ENCODE data around the gene VPS37D.
A peak's percentile ranks its signal among the peaks of the same experiment; 100 is the strongest.
"Not testable (repeated sequence)": the region's sequence is repeated elsewhere in the genome, so short reads cannot be mapped to it uniquely, and the experiment has no call there.

VPS37D gene

GRCh38 chr7:73667344-73668102 lies at the start of gene VPS37D:
VPS37D (plus strand) TSS chr7:73667831; CDS start chr7:73667959, 128 bp downstream.
- peak; percentile 97 for DNase-seq

- DNase-seq = no peak
These were observed 49.1 kb upstream of the VPS37D start for GRCh38 chr7:73618538-73618937.

GRCh38 chr7:73619394-73619793 lies 48.2 kb upstream of the VPS37D start:
- not testable (repeated sequence) for DNase-seq

- no peak for DNase-seq
These were observed 46.2 kb upstream of the VPS37D start for GRCh38 chr7:73621168-73622063.

- DNase-seq = no peak
These were observed 45.1 kb upstream of the VPS37D start for GRCh38 chr7:73622527-73622908.

GRCh38 chr7:73622909-73623797 lies 44.5 kb upstream of the VPS37D start:
- peak; percentile 36 for DNase-seq

GRCh38 chr7:73623798-73624668 lies 43.6 kb upstream of the VPS37D start, which contains the start of gene MLXIPL:
MLXIPL (minus strand) TSS chr7:73624522; CDS start chr7:73624492, 30 bp downstream.
- peak; percentile 91 for DNase-seq

GRCh38 chr7:73624669-73625001 lies 43.0 kb upstream of the VPS37D start:
- DNase-seq = no peak

GRCh38 chr7:73625276-73625675 lies 42.4 kb upstream of the VPS37D start:
- no peak for DNase-seq

- DNase-seq = no peak
These were observed 40.8 kb upstream of the VPS37D start for GRCh38 chr7:73626814-73627213.

GRCh38 chr7:73628504-73628903 lies 39.1 kb upstream of the VPS37D start:
- DNase-seq = no peak

GRCh38 chr7:73631558-73631957 lies 36.1 kb upstream of the VPS37D start:
- DNase-seq = no peak

- no peak for DNase-seq
These were observed 34.3 kb upstream of the VPS37D start for GRCh38 chr7:73633323-73633722.

- DNase-seq = no peak
These were observed 33.8 kb upstream of the VPS37D start for GRCh38 chr7:73633844-73634243.

- DNase-seq = no peak
These were observed 32.0 kb upstream of the VPS37D start for GRCh38 chr7:73635428-73636200.

- DNase-seq = no peak
These were observed 28.7 kb upstream of the VPS37D start for GRCh38 chr7:73638911-73639310.

- DNase-seq = no peak
These were observed 24.8 kb upstream of the VPS37D start for GRCh38 chr7:73642834-73643233.

- no peak for DNase-seq
These were observed 22.8 kb upstream of the VPS37D start for GRCh38 chr7:73644688-73645286.

GRCh38 chr7:73645643-73646174 lies 21.9 kb upstream of the VPS37D start:
- DNase-seq = no peak
